GM03348 (cell line): ENCODE results near the gene GUCY2D.
"Not testable (repeated sequence)": the region's sequence is repeated elsewhere in the genome, so short reads cannot be mapped to it uniquely, and the experiment has no call there.

Experiments used
- DNase-seq: peaks from one replicate; pipeline ENCODE4 v3.0.0; 2012; ENCODE audit warnings: low spot score

The GUCY2D gene

GRCh38 chr17:8046306-8046928, 44.0 kb downstream of the GUCY2D start:
- no peak for DNase-seq

GRCh38 chr17:8046929-8047768, 44.7 kb downstream of the GUCY2D start:
- DNase-seq, result no peak

DNA sequence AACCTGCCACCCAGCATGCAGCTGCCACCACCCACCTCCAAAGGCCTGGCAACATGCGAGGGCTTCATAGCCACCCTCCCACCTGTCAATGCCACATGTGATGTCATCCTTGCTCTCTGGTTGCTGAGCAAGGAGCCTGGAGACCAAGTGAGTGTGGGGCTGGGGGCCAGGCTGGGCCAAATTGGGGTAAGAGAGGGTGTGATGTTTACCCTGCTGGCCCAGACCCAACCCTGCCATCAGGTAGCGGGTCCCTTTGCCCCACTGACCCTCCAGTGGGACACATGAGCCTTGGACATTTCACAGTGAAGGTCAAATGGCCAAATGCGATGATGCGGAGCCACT, 45.3 kb downstream of the GUCY2D start:
- no peak for DNase-seq

DNA sequence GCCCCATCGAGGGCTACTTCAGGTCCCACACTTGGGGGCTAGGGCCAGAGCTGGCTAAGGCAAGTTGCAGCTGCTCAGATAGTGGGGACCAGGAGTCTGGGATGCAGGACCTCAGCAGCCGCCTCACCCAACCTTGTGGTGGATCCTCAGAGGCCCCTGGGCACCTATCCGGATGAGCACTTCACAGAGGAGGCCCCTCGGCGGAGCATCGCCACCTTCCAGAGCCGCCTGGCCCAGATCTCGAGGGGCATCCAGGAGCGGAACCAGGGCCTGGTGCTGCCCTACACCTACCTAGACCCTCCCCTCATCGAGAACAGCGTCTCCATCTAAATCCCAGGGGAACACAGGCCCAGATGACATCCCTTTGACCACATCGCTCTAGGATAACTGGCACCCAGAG, 45.8 kb downstream of the GUCY2D start:
- DNase-seq, result no peak

GRCh38 chr17:8048736-8049135, 46.3 kb downstream of the GUCY2D start:
- no peak for DNase-seq

GRCh38 chr17:8051831-8052230, 49.4 kb downstream of the GUCY2D start:
- DNase-seq, result no peak

- no peak for DNase-seq
Measured at GRCh38 chr17:8052256-8053252, 50.1 kb downstream of the GUCY2D start.

DNA sequence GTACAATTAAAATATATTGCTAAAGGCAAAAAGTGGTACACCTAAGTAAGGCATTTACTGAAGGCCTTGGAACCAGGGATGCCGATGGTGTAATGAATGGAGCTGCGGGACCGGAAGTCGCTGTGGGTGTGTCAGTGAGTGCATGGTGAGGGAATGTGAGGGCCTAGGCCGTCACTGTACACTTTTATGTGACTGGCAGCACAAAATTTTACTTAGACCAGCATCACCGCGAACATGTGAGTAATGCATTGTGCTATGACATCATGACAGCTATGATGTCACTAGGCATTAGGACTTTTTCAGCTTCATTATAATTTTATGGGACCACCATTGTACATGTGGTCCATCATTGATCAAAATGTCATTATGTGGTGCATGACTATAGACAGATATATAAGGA, 51.2 kb downstream of the GUCY2D start:
- no peak for DNase-seq

- DNase-seq, result no peak
Measured at GRCh38 chr17:8055851-8056231, 53.4 kb downstream of the GUCY2D start.

- DNase-seq, result peak; percentile 66
Measured at GRCh38 chr17:8056232-8056975, 54.0 kb downstream of the GUCY2D start.

DNA sequence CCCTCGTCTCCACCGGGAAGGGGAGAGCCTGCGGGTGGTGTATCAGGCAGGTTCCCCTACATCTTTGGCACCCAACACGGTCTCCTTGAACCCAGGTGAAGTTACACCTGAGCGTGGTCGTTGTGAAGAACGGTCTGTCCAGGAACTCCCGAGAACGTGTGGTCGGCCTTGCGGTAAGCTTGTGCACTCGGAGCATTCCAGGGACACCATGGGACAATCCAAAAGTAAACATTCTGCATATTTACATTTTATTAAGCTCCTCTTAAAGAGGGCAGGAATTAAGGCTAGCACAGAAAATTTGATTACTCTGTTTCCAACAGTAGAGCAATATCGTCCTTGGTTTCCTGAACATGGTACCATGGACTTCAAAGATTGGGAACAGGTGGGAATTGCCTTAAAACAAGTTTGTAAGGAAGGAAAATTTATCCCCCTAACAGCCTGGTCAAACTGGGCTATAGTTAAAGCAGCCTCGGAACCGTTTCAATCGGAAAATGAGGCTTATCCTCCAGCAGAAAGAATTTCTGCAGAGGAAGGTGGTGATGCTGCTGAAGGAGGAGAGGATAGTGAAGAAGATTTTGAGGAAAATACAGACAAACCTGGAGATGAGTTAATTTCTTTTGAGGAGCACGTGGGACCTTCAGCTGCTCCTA, 54.7 kb downstream of the GUCY2D start:
- DNase-seq, result no peak

DNA sequence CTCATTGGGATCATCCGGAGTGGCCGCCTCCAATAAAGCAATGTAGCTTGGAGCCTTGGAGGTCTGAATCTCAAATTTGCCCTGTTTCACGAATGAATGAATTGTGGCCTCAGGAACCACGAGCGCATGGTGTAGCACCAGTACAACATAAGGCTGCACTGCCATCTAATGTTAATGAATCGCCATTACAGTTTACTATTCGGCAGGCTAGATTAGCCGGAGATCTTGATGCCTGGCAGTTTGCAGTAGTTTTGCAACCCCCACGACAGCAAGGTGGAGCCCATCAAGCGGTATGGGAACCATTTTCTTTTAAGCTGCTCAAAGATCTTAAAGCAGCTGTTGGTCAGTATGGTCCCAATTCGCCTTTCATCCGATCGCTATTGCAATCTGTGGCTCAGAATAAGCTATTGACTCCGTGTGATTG, 55.3 kb downstream of the GUCY2D start:
- DNase-seq, result peak; percentile 89

GRCh38 chr17:8059131-8059530, 56.7 kb downstream of the GUCY2D start:
- no peak for DNase-seq

- DNase-seq, result peak; percentile 86
Measured at GRCh38 chr17:8060274-8060673, 57.9 kb downstream of the GUCY2D start.

- not testable (repeated sequence) for DNase-seq
Measured at GRCh38 chr17:8061851-8062250, 59.4 kb downstream of the GUCY2D start.

DNA sequence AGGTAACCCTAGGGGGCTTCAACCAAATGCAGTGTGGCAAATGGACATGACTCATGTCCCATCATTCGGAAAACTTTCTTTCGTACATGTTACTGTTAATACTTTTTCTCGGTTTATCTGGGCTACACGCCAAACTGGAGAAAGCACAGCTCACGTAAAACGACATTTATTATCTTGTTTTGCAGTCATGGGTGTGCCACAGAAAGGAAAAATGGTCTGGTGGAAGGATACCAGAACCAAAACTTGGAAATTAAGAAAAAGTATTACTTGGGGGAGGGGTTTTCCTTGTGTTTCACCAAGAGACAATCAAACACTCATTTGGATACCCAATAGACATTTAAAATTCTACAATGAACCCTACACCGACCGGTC, 60.0 kb downstream of the GUCY2D start:
- DNase-seq, result no peak

- DNase-seq, result no peak
Measured at GRCh38 chr17:8062807-8063483, 60.5 kb downstream of the GUCY2D start.

- DNase-seq, result no peak
Measured at GRCh38 chr17:8063761-8064534, 61.5 kb downstream of the GUCY2D start.

DNA sequence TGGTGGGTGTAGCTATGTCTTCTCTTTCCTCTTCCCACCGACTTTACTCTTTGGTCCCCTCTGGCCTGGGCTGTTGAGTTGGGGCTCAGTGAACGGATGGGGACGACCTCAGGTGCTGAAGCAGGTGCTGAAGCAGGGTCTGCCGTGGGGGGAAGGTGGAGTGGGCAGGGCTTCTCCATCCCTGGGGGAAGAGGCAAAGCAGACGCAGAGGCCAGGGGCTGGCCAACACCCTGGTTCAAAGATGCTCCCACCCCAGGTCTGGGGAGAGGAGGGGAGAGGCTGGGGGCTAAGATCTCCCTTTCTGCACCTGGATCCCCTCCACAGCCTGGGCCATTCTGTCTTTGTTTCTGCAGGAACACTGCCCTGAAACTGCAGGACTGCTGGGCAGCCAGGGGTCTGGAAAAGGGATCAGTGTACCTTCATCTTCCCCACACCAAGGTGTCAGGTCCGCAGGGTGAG, 62.2 kb downstream of the GUCY2D start:
- DNase-seq, result no peak
